HG02798 (cell line): Measurements from ENCODE around the gene ETV7.

Experiments
- ATAC-seq: cut with Tn5 transposase; IDR thresholded peaks from one replicate; pipeline ENCODE4 v1.9.1; 2021; ENCODE audit warnings: mild to moderate bottlenecking; ENCODE audit not compliant: unreplicated experiment, poor library complexity

Gene ETV7

GRCh38 chr6:36327226-36327918, 60.1 kb downstream of the ETV7 start:
- ATAC-seq, result no peak

GRCh38 chr6:36326356-36326995, 61.0 kb downstream of the ETV7 start:
- ATAC-seq, result no peak

GRCh38 chr6:36324715-36325114, 62.8 kb downstream of the ETV7 start:
- ATAC-seq, result no peak

GRCh38 chr6:36324191-36324590, 63.3 kb downstream of the ETV7 start:
- no peak for ATAC-seq

- no peak for ATAC-seq
These were observed 64.4 kb downstream of the ETV7 start for GRCh38 chr6:36323062-36323461.

GRCh38 chr6:36322591-36322990, 64.9 kb downstream of the ETV7 start:
- ATAC-seq, result no peak

- no peak for ATAC-seq
These were observed 67.0 kb downstream of the ETV7 start for GRCh38 chr6:36320475-36320874.

- ATAC-seq, result no peak
These were observed 67.6 kb downstream of the ETV7 start for GRCh38 chr6:36319821-36320220.

GRCh38 chr6:36319436-36319762, 68.1 kb downstream of the ETV7 start:
- no peak for ATAC-seq

- ATAC-seq, result no peak
These were observed 68.6 kb downstream of the ETV7 start for GRCh38 chr6:36318690-36319435.

GRCh38 chr6:36317623-36318022, 69.8 kb downstream of the ETV7 start:
- ATAC-seq, result no peak
